H1 (cell line): Measurements from ENCODE around the gene ARMC6. TPM values are rescaled to one million over a fixed set of nuclear protein-coding genes. Genes with fewer than 3 reads are reported as not detected.

Source experiments
- EP300 ChIP-seq, 2 experiments: IDR thresholded peaks; 1 replicate in 1 of 2; 2 replicates in 1 of 2; pipeline ENCODE4 v1.6.1; 2011 to 2012; ENCODE audit warnings: low read depth in 2 of 2, low read length in 2 of 2, mild to moderate bottlenecking in 2 of 2, borderline replicate concordance in 1 of 2, inconsistent platforms in 1 of 2, moderate library complexity in 1 of 2
- EZH2 ChIP-seq: fragments of 200-600 bp; sonication (generic); IDR thresholded peaks from 2 replicates; pipeline ENCODE4 v1.7.1; 2012; ENCODE audit warnings: low read depth, mild to moderate bottlenecking, moderate library complexity, low read length, inconsistent platforms; ENCODE audit not compliant: severe bottlenecking
- KDM4A ChIP-seq: IDR thresholded peaks from one replicate; pipeline ENCODE4 v1.7.1; 2012; ENCODE audit warnings: low read depth, mild to moderate bottlenecking, moderate library complexity, low read length, inconsistent platforms; ENCODE audit not compliant: severe bottlenecking
- SIX5 ChIP-seq: IDR thresholded peaks from 2 replicates; pipeline ENCODE4 v1.6.1; 2011; ENCODE audit warnings: mild to moderate bottlenecking, low read depth, low read length
- polyA plus RNA-seq, 7 experiments: library from polyadenylated mRNA; depleted of rRNA in 3 of 7; stranded (reverse) in 5 of 7; unstranded in 2 of 7; fragments of >200 nt in 5 of 7; fragments of 200-250 nt in 2 of 7; gene quantifications; 1 replicate in 5 of 7; 2 replicates in 1 of 7; 4 replicates in 1 of 7; pipeline versions ENCODE4 v1.2.1 to v1.2.3, GENCODE V29; 2011 to 2013; ENCODE audit warnings: missing spikeins in 2 of 7, mixed read lengths in 2 of 7
- total RNA-seq: library from RNA; stranded (reverse); fragmentation: NEBNext Ultra II Directional; extraction: Animal tissue kit (Norgen Biotek cat#: 25700); gene quantifications from 2 replicates; pipeline ENCODE4 v1.2.1, GENCODE V29; 2021

The ARMC6 gene
- total and polyA plus RNA-seq, 2 of the 8 experiments (the other 6 are each of a cell fraction or from before 2014, with no cell fraction given), result 67.1 to 68.3 TPM

- TF ChIP-seq KDM4A, result no peak
- TF ChIP-seq SIX5, result no peak
- TF ChIP-seq EZH2, result no peak
- no peak for TF ChIP-seq EP300 (IDR thresholded peaks at IDR 0.05; ENCODE audit: borderline replicate concordance in 1 of 2, low read depth in 2 of 2, low read length in 2 of 2)
These were observed 302 bp upstream of the ARMC6 start (continued) for GRCh38 chr19:19033176-19033425.
